GM18498 (cell line): ENCODE data around the gene PBX1.

ENCODE experiments used
- ATAC-seq: cut with Tn5 transposase; IDR thresholded peaks from one replicate; pipeline ENCODE4 v1.9.1; 2021; ENCODE audit warnings: mild to moderate bottlenecking, moderate library complexity; ENCODE audit not compliant: unreplicated experiment

PBX1 gene

DNA sequence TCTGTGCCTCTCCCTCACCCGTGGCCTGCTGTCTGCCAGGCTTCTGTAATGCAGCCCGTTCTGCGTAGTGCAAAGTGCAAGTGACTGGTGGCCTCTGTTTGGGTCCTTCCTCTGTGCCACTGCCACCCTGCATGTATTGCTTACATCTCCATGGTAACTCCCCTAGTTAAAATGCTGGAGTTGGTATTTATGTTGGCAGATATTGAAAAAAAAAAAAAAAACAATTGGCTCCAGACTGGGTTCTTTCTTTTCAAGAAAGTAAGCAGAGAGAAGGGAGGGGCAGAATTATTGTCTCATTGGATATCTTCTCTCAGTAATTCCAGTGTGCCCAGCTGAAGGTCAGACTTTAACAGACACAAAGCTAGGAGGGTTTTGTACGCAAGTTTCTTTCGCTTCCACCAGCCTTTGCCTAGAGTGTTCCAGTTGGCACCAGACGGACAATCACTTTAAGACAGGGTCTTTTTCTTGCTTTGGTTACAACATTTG, 242.3 kb downstream of the PBX1 start:
- no peak for ATAC-seq

DNA sequence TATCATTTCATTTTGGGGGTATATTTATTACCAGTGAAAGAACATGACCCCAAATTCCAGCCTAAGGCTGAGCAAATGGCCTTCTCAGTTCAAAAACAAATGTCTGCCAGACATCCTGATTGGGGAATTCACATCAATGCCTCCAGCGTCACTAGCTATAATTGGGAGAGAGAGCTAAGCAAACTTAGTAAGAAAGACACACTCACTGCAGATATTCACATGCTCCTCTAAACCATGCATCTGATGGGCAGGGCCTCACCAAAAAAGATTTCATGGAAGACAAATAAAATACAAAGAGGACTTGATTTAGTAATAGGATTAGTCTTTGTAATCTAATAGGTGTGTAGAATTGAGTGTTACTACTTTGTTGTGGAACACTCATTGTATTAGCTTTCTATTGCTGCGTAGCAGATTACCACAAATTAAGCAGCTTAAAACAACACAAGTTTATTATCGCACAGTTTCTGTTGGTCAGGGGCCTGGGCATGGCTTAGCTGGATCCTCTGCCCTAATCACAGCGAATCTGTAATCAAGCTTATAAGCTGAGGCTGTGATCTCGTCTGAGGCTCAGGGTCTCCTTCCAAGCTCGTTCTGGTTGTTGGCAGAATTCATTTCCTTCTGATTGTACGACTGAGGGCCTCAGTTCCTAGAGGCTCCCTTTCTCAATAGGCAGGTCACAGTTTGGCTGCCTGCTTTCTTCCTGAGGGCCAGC, 243.0 kb downstream of the PBX1 start:
- ATAC-seq = no peak

DNA sequence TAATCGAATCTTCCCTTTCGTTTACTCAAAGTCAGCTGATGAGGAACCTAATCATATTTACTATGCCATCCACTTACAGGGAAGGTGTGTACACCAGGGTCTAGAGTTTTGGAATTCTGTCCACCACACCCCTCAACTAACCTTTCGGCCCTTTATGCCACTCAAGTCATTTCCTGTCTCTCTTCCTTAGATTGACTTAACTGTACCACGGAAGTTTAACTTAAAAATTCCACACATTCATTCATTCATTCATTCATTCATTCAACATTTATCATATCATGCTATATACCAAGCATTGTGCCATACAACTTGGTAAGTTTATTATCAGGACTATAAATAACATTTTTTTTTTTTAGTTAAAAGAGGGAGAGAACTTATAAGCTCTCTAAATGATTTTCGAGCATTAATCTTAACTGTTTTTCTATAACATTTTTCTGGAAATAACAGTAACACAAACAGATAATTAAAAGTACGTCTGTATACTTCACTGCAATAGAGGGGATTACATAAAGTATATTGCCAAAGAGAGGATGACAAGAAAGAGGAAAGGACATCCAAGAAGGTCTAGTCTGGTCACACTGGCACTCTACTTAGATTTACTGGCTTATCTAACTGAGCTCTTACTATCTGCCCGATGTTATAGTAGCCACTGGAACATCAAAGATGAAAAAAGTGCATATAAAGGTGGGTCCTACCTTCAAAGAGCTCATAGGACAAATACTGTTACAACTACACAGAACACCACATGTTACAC, 243.7 kb downstream of the PBX1 start:
- no peak for ATAC-seq

DNA sequence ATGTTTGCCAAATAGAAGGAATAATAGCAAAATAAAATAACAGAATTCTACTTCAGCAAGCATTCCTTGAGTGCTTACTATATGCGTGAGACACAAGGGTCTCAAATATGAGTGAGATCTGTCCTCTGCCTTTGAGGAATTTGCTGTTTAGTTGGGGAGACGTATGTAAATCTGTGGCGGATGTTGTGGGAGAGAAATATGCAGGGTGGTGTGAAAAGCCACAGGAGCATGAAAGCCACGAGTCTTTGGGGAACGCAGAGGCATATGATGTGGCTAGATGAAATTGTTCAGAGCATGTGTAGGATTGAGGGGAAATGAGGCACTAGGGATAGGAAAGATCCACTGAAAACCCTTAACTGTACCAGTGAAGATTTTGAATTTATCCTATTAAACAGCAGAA, 244.4 kb downstream of the PBX1 start:
- no peak for ATAC-seq

DNA sequence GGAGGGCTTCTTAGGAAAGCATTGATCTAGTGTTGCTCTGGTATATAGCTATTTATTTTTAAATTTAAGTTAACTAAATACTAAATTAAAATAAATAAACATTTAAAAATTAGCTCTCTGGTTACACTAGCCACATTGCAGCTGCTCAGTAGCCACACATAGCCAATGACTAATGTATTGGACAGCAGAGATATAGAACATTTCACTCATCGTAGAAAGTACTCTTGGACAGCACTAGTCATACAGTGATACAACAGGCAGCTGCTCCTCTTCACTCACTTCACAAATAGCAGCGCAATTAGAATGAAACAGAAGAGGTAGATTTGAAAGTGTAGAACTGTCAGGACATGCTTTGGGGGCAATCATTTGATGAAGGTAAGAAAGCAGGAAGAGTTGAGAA, 245.4 kb downstream of the PBX1 start:
- ATAC-seq = no peak

DNA sequence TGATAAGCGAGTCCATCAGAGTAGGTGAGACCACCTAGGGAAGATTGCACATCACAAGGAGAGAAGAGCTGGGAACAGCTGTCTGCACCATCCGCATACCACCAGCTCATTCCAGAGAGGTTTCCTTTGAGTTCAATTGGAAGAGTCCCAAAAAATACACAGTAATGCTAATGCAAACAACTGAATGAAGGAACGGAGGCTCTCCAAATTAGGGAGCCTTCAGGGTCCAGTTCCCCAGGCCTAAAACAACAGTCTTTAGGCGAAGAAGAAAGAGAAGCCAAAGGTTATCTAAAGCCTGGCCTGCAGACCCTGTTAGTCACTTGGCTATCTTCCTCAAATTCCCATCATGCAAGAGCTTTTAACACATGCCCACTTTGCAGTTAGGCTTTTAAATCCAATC, 246.4 kb downstream of the PBX1 start:
- ATAC-seq = no peak

DNA sequence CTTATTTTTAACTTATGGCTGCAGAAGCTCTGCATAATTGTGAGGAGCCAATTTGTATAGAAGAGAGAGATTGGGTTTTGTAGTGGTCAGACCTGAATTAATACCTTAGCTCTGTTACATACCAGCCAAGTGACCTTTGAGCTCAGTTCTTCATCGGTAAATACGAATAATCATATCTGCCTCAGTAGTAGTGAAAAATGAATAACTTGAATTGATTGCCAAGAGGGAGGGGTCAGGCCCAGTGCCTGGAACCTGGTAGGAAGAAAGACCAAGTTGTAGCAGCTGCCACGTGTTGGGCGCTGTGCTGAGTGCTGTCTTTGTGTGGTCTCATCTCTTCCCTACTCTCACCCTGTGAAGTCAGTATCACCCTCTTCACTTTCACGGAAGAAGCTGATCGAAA, 247.5 kb downstream of the PBX1 start:
- ATAC-seq = no peak

DNA sequence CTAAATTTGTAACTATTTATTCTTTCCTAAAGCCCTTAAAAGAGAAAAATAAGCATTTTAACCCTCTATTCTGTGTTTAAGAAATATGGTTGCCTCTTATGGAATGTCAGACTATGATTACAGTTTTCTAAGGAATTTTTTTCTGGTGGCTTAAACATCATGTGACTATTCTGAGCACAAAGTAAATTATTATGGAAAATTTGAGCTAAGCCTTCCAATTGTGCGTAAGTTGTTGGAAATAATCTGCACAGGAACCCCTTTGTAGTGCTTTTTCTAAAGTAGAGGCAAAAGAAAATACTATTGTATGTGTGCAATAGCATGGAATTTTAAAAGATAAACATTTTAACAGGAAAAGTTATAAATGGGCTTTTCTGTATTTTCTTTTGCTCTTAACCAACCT, 254.8 kb downstream of the PBX1 start:
- no peak for ATAC-seq

DNA sequence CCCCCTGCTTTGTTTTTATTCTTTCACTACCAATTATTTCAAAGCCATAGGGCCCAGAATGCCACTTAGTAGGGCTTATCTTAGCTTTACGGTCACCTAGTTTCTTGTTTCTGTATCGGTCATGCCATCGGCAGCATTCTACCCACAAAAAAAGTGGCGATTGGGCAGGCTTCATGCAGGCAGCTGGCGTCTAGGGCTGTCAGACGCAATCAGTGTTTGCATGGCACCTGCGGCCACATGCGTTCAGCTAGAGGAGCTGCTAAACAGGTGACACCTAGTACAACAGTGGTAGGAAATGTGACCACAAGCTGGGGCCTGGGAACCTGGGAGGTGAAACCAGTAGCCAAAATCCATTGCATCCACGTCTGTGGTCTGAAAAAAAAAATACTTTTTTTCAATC, 262.7 kb downstream of the PBX1 start:
- ATAC-seq = no peak

DNA sequence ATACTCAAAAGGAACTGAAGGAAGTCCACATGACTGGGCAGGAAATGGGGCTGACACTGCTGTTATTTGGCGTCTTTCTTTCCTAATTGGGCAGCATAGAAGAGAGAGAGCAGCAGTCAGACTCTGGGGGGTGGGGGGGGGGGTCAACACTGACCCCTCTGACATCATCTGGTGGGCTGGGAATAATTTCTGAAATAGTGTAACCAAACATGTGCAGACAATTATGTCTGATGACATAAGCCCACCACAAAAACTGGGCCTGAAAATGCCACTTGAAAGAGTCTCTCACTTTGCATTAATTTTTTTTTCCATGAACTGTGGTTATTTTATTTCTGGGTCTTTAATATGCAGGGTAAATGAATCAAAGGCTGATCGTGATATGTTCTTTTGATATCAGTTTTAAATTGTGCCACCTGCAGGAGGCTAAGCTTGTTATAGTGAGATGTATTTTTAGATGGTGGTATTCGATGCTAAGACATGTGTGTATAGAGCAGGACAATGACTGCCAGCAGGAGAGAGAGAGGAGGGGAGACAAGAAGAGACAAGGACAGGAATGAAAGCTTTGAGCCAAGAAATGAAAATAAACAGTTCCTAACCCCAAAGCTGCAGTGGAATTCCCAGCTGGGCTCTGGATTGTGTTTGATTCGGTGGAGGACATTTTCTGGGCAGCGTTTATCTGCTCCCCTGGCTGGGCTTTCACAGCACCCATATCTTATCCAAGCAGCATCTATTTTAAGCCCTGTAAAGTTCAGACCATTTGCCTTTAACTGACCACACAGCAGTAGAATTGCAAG, 264.7 kb downstream of the PBX1 start:
- ATAC-seq = no peak

DNA sequence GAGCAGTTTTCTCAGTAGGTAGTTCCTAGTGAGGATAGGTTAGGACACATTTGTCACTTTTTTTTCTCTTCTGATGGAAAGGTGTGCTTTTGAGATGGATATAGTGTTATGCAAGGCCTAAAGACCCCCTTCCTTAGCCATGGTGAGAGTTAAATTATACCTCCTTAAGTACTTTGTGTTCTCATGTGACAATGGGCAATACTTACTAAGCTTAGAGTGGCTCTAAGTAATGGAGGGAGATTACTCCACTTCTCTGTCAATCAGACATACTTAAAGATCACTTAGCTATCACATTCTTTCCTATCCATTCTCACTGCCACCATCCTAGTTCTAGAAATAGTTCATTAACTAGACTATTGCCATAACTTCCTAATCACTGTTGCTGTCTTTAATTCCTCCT, 265.6 kb downstream of the PBX1 start:
- no peak for ATAC-seq

DNA sequence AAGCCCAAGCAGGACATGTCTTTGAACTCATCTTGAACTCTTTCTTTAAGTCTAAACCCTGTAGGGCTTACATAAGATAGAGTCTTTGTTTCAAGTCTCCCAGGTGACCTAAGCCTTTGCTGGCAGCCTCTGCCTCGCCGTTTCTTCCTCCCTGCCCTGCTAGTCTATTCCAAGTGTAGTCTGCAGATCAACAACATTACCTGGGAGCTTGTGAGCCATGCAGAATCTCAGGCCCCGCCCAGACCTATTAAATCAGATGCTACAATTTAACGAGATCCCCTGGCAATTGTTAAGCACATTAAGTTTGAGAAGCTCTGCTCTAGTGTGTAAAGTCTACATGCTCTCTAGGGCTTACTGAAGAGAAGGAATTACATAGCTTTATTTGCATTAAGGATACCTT, 271.6 kb downstream of the PBX1 start:
- ATAC-seq = no peak

DNA sequence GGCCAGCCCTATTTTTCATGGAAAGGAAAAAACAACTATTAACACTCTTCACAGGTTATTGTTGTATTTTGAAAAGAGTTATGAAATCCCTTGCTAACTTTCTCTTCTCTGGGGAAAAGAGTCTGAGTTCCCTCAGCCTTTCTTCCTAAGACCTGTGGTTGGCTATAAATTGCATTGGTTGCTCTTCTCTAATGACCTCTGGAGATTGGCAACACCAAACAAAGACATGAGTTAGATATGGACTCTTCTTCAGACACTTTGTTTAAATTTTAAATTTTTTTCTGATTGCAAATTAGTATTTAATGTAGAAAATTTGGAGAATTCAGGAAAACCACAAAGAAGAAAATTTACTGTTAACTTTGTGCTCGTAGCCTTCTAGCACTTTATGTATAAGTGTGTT, 275.7 kb downstream of the PBX1 start:
- no peak for ATAC-seq

DNA sequence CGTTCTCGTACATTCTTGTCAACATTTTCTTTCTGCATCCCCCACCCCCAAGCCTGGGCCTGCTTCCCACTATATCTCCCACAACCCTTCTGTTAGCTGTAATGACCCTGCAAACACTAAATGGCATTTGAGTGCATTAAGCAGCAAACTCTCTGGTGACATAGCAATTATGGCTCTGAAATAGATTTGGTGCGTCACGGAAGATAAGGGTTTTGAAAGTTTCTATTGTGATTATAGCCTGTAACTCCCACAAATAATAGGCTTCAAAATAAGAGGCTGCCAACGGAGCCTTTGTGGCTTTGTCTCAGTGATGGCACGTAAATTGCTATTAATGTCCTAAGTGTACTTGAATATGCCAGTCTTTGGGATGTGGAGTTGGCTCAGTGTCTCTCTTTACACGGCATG, 277.6 kb downstream of the PBX1 start:
- no peak for ATAC-seq

DNA sequence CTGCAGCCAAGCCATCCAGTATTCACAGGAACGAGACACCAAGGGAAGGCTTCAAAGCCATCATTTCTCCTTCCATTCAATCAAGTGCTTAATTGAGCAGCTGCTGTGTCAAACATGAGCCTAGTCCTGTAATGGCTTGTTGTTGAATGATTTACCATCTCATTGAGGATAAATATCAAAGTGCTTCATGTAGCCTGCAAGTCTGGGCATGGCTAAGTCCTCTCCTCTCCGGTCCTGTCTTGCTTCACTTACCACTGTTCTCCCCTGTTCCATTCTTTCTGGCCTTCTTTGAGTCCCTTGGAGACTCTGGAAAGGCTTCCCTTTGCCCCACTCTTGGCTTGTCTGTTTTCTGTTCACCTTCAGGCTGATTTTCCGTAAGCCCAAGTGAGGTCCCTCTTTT, 279.8 kb downstream of the PBX1 start:
- no peak for ATAC-seq

DNA sequence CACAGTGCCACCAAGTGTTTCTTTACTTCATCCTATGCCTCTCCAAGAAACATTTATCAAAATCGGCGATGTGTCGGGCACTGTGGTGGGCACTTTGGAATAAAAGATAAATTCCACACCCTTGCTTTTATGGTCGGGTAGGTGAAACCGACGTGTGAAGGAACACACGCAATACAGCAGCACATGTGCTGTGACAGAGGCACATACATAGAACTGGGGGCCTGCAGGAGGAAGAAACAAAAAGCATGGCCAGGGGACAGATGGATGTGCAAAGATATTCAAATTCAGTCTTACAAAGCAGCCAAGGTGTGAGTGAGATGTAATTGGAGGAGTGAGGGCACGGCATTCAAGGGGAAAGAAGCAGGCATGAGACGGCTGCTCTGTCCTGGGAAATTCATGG, 282.0 kb downstream of the PBX1 start:
- ATAC-seq = no peak

DNA sequence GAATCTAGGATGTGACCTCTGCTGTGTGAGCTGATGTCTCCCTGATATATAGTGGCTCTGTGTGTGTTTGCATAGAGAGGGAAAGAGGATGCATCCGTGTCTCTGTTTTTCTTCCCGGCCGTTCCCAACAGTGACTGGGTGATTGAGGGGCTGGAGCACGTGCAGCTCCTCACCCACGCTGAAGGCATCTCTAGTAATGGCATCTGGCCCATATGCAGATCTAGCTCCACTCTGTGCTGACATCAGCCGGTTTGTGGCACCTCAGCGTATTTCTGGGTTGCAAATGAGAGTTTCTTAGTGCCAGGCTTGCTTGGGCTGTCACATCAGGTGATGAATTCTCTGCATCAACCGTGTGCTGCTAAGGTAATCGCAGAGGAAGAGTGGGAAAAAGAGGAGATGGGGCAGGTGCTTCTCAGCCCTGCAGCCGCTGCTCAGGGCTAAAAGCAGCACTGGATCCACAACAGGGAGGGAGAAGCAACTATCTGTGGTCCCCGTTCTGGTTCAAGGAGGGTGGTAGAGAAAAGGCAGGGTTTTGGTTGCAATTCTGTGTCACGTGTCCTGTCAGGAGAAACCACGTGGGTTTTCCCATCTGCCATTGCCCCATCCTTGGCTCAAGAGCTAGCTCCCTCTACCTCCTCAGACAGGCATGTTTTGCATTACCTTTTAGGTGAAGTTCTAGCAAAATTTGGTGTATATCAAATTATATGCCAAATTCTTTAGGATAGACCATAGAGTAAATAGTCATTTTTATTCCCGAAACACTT, 282.9 kb downstream of the PBX1 start:
- no peak for ATAC-seq

DNA sequence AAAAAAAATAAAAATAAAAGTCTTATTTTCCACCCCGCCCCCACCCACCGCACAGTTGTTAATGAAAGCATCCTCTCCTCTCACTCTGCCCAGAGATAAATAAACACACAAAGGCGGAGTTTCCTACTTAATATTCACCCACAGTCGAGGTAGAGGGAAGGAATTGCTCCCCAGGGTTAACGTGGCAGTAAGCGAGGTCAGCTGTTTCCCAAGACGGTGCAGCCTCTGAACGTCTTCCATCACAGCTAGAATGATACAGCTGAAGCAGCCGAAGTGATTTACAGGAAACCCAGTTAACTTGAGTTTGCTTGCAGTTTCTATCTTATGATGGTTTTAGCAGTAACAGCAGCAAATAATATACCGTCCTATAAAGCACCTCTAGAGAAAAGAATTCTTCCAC, 283.9 kb downstream of the PBX1 start:
- ATAC-seq = no peak

DNA sequence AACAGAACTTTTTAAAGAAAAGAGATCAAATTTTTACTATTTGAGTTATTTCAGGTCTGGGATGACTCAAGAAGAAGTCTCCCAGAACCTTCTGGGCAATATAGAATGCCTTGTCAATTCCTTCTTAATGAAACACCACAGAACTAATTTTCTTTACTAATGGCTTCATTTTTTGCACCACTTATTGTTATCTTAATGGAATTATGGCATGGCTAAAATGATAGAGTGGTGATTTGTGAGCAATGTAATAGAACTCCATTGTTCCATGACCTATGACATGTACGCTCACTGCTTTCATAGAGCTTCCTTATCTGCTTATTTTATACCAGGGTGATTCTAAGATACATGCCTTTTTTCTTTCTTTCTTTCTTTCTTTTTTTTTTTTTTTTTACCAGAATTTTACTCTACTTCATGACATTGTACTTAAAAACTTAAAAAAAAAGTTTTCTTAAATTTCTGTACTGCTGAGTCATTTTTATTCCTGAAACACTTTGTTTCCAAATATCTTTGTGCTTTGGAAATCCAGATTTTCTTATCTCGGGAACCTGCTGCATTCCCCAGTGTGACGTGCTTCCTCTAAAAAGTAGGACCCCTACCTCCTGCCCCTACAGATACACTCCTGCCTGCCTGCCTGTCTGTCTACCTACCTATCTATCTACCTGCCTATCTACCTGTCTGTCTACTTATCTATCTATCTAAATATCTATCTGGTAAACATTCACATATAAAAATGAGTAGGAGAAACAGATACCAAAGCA, 284.9 kb downstream of the PBX1 start:
- ATAC-seq = no peak
